Stimulated activated CD4-positive, alpha-beta T cell treated with anti-CD3 and anti-CD28 coated beads, Interleukin-4, amount 100 ng/mL, for 1 hour (primary cell): ENCODE results near the gene KCNF1.

ENCODE experiments used
- DNase-seq: peaks from one replicate; pipeline ENCODE4 v3.0.0-alpha.2; 2020

Gene KCNF1

GRCh38 chr2:10905006-10905861, 6.5 kb upstream of the KCNF1 start:
- no peak for DNase-seq

- DNase-seq = no peak
Observed at GRCh38 chr2:10905862-10906143, 5.9 kb upstream of the KCNF1 start.

GRCh38 chr2:10906926-10907625, 4.7 kb upstream of the KCNF1 start:
- DNase-seq = no peak

GRCh38 chr2:10908195-10908594, 3.5 kb upstream of the KCNF1 start:
- DNase-seq = no peak

GRCh38 chr2:10909050-10909995, 2.4 kb upstream of the KCNF1 start:
- peak; percentile 9 for DNase-seq

GRCh38 chr2:10909996-10910341, 1.8 kb upstream of the KCNF1 start:
- no peak for DNase-seq

- no peak for DNase-seq
Observed at GRCh38 chr2:10910625-10911024, 1.1 kb upstream of the KCNF1 start.

GRCh38 chr2:10912076-10912731, 470 bp downstream of the KCNF1 start:
- no peak for DNase-seq

GRCh38 chr2:10912796-10913455, 1.2 kb downstream of the KCNF1 start:
- DNase-seq = no peak

GRCh38 chr2:10913501-10914271, 2.0 kb downstream of the KCNF1 start:
- DNase-seq = no peak

- no peak for DNase-seq
Observed at GRCh38 chr2:10914272-10914693, 2.5 kb downstream of the KCNF1 start.

GRCh38 chr2:10915236-10915635, 3.5 kb downstream of the KCNF1 start:
- DNase-seq = no peak

GRCh38 chr2:10915731-10916276, 4.1 kb downstream of the KCNF1 start:
- no peak for DNase-seq

GRCh38 chr2:10916953-10917352, 5.2 kb downstream of the KCNF1 start:
- no peak for DNase-seq

- DNase-seq = no peak
Observed at GRCh38 chr2:10917927-10918326, 6.2 kb downstream of the KCNF1 start.

GRCh38 chr2:10918661-10919409, 7.1 kb downstream of the KCNF1 start:
- DNase-seq = no peak

- DNase-seq = no peak
Observed at GRCh38 chr2:10919410-10919770, 7.7 kb downstream of the KCNF1 start.

GRCh38 chr2:10919771-10920621, 8.3 kb downstream of the KCNF1 start:
- no peak for DNase-seq

GRCh38 chr2:10920764-10921388, 9.1 kb downstream of the KCNF1 start:
- DNase-seq = no peak
